ENCODE data around the gene SDHAF2. TPM values are rescaled to one million over a fixed set of nuclear protein-coding genes. Genes with fewer than 3 reads are reported as not detected.
A peak's percentile ranks its signal among the peaks of the same experiment; 100 is the strongest.

SDHAF2 gene
- total and polyA plus RNA-seq, 9 of the 15 experiments (the other 6 are each of a cell fraction or from before 2014, with no cell fraction given), result 21.2 to 144 (median 40.4) TPM

DNA sequence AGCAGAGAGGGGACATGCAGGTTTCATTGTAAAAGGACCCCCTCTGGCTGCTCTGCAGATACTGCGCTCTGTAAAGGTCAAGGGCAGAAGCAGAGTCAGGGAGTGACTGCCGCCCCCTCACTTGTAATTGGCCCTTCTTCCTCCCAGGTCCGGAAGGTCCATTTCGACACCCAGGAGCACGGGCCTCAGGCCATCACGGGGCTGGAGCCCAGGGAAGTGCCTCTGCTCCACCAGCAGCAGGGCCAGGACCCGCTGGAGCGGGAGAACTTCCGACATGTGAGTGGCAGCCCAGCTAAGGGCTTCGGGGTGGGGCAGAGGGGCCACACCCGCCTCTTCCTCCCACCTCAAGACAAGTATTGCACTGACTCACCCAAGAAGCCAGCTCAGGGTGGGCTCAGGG, 54.6 kb downstream of the SDHAF2 start:
- FAIRE-seq (no peak), ATAC-seq (no peak), DNase-seq (ENCODE audit: extremely low read depth in 1 of 4, low spot score in 3 of 4) (no peak)
- Histone ChIP-seq H3K4me1 (replicated peaks in 1 of 2; ENCODE audit: control insufficient read depth in 2 of 2, insufficient read depth in 2 of 2, low read length in 2 of 2) (peaks cover 3 to 35% of the 10 kb centered on the region in 2 experiments; a peak in 3 of 5 replicates), H3K36me3 (ENCODE audit: control insufficient read depth, insufficient read depth, low read length) (no peaks in the 10 kb centered on the region), H3K9me3 (replicated peaks; ENCODE audit: control insufficient read depth, insufficient read depth, low read depth, low read length) (no peaks in the 10 kb centered on the region), H3K27me3 (ENCODE audit: control insufficient read depth in 2 of 2, insufficient read depth in 2 of 2, low read length in 2 of 2) (peaks cover 41 to 70% of the 10 kb centered on the region in 2 experiments), H2AFZ (ENCODE audit: low read depth, low read length) (no peak overlapping the region), H3K4me3 (no peak overlapping the region), H3K9ac (ENCODE audit: insufficient read depth in 1 of 2, low read depth in 2 of 2, low read length in 2 of 2) (peak overlapping the region in 1 of 2 experiments; percentile 45; a peak in 1 of 4 replicates), H3K27ac (ENCODE audit: extremely low read depth, low read depth, low read length) (no peak overlapping the region), H3K79me2 (ENCODE audit: control insufficient read depth, insufficient read depth, low read length) (no peaks in the 10 kb centered on the region), H3K4me2 (ENCODE audit: insufficient read depth, low read length) (no peak overlapping the region), H3K9me1 (ENCODE audit: control insufficient read depth, insufficient read depth, low read length) (no peaks in the 10 kb centered on the region), H4K20me1 (replicated peaks; ENCODE audit: control insufficient read depth, insufficient read depth, low read length) (0 out of 2 replicates have a peak, but pooled peaks cover 5% of the 10 kb centered on the region)
- no TSS peak for BruUV-seq (replicated peaks)
- 2% methylated on average over 10 of the region's 11 CpGs for WGBS (ENCODE audit: insufficient coverage, low coverage, missing lambda C conversion rate)
- CTCF ChIA-PET (ENCODE audit: low intra/inter-chr PET ratio), result interaction anchor here (0.6 kb wide), 1 partner anchor 88 kb away, joined by 3 read pairs; no protein-coding TSS in a partner anchor
- POLR2A ChIA-PET, result interaction anchor here (0.5 to 0.9 kb wide), 3 partner anchors 9 to 55 kb away, joined by 3 read pairs; no protein-coding TSS in a partner anchor
- intact Hi-C loops (cut with micrococcal nuclease) (no loop called here), in situ Hi-C loops (cut with MboI) (no loop called here)
- TF ChIP-seq FIP1L1 (IDR thresholded peaks at IDR 0.05; ENCODE audit: low read depth, low read length, poor library complexity, severe bottlenecking), result no peak
- no peak for TF ChIP-seq MBD2 (IDR thresholded peaks at IDR 0.05; ENCODE audit: borderline replicate concordance, low read depth)
- no peak for TF ChIP-seq PRMT5 (CRISPR knock-in tag; IDR thresholded peaks at IDR 0.05)
- TF ChIP-seq SP1 (CRISPR knock-in tag; IDR thresholded peaks at IDR 0.05), result no peak
- TF ChIP-seq, protein P1, sequence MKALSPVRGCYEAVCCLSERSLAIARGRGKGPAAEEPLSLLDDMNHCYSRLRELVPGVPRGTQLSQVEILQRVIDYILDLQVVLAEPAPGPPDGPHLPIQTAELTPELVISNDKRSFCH (CRISPR knock-in tag; IDR thresholded peaks at IDR 0.05), result no peak
- TF ChIP-seq, protein P1 (tag; IDR thresholded peaks at IDR 0.05), result 0 out of 2 replicates have a peak, but pooled peaks have one; percentile 24
- TF ChIP-seq, protein P2, sequence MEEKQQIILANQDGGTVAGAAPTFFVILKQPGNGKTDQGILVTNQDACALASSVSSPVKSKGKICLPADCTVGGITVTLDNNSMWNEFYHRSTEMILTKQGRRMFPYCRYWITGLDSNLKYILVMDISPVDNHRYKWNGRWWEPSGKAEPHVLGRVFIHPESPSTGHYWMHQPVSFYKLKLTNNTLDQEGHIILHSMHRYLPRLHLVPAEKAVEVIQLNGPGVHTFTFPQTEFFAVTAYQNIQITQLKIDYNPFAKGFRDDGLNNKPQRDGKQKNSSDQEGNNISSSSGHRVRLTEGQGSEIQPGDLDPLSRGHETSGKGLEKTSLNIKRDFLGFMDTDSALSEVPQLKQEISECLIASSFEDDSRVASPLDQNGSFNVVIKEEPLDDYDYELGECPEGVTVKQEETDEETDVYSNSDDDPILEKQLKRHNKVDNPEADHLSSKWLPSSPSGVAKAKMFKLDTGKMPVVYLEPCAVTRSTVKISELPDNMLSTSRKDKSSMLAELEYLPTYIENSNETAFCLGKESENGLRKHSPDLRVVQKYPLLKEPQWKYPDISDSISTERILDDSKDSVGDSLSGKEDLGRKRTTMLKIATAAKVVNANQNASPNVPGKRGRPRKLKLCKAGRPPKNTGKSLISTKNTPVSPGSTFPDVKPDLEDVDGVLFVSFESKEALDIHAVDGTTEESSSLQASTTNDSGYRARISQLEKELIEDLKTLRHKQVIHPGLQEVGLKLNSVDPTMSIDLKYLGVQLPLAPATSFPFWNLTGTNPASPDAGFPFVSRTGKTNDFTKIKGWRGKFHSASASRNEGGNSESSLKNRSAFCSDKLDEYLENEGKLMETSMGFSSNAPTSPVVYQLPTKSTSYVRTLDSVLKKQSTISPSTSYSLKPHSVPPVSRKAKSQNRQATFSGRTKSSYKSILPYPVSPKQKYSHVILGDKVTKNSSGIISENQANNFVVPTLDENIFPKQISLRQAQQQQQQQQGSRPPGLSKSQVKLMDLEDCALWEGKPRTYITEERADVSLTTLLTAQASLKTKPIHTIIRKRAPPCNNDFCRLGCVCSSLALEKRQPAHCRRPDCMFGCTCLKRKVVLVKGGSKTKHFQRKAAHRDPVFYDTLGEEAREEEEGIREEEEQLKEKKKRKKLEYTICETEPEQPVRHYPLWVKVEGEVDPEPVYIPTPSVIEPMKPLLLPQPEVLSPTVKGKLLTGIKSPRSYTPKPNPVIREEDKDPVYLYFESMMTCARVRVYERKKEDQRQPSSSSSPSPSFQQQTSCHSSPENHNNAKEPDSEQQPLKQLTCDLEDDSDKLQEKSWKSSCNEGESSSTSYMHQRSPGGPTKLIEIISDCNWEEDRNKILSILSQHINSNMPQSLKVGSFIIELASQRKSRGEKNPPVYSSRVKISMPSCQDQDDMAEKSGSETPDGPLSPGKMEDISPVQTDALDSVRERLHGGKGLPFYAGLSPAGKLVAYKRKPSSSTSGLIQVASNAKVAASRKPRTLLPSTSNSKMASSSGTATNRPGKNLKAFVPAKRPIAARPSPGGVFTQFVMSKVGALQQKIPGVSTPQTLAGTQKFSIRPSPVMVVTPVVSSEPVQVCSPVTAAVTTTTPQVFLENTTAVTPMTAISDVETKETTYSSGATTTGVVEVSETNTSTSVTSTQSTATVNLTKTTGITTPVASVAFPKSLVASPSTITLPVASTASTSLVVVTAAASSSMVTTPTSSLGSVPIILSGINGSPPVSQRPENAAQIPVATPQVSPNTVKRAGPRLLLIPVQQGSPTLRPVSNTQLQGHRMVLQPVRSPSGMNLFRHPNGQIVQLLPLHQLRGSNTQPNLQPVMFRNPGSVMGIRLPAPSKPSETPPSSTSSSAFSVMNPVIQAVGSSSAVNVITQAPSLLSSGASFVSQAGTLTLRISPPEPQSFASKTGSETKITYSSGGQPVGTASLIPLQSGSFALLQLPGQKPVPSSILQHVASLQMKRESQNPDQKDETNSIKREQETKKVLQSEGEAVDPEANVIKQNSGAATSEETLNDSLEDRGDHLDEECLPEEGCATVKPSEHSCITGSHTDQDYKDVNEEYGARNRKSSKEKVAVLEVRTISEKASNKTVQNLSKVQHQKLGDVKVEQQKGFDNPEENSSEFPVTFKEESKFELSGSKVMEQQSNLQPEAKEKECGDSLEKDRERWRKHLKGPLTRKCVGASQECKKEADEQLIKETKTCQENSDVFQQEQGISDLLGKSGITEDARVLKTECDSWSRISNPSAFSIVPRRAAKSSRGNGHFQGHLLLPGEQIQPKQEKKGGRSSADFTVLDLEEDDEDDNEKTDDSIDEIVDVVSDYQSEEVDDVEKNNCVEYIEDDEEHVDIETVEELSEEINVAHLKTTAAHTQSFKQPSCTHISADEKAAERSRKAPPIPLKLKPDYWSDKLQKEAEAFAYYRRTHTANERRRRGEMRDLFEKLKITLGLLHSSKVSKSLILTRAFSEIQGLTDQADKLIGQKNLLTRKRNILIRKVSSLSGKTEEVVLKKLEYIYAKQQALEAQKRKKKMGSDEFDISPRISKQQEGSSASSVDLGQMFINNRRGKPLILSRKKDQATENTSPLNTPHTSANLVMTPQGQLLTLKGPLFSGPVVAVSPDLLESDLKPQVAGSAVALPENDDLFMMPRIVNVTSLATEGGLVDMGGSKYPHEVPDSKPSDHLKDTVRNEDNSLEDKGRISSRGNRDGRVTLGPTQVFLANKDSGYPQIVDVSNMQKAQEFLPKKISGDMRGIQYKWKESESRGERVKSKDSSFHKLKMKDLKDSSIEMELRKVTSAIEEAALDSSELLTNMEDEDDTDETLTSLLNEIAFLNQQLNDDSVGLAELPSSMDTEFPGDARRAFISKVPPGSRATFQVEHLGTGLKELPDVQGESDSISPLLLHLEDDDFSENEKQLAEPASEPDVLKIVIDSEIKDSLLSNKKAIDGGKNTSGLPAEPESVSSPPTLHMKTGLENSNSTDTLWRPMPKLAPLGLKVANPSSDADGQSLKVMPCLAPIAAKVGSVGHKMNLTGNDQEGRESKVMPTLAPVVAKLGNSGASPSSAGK (IDR thresholded peaks at IDR 0.05), result no peak
- no peak for TF ChIP-seq ZKSCAN1 (IDR thresholded peaks at IDR 0.05; ENCODE audit: low read depth, low read length)
- TF ChIP-seq CREM (IDR thresholded peaks at IDR 0.05; ENCODE audit: low read depth), result no peak
- no peak for TF ChIP-seq YY1 (IDR thresholded peaks at IDR 0.05; ENCODE audit: borderline replicate concordance in 1 of 3, control insufficient read depth in 1 of 3, extremely low read depth in 1 of 3, insufficient read depth in 3 of 3, insufficient read length in 1 of 3, insufficient replicate concordance in 2 of 3, low read depth in 1 of 3, low read length in 2 of 3)
